Measurements from ENCODE around the gene AFF3. TPM values are rescaled to one million over a fixed set of nuclear protein-coding genes. Genes with fewer than 3 reads are reported as not detected.
A peak's percentile ranks its signal among the peaks of the same experiment; 100 is the strongest.

The AFF3 gene
- total and polyA plus RNA-seq, 8 donors: 1.4 to 78.8 (median 14.7) TPM

- Histone ChIP-seq H3K36me3 (no peaks in the 10 kb centered on the region), H3K4me3 (no peak overlapping the region), H3K9me3 (no peaks in the 10 kb centered on the region), H3K27ac (no peak overlapping the region), H3K4me1 (no peaks in the 10 kb centered on the region), H3K27me3 (no peaks in the 10 kb centered on the region)
- no peak for DNase-seq
- TF ChIP-seq POLR2AphosphoS5 (IDR thresholded peaks at IDR 0.05): no peak
- no peak for TF ChIP-seq CTCF (IDR thresholded peaks at IDR 0.05)
- no peak for TF ChIP-seq EP300 (IDR thresholded peaks at IDR 0.05)
- no peak for TF ChIP-seq POLR2A (IDR thresholded peaks at IDR 0.05)
- WGBS, 5 donors: 84 to 92% (median 85%) methylated on average over 3 of the region's 3 CpGs
- intact Hi-C loops (cut with DNase I; ENCODE audit: low total_unique reads): no loop called here
Measured at GRCh38 chr2:100141906-100142305, 484 bp downstream of the AFF3 start.

- Histone ChIP-seq H3K27ac (no peak overlapping the region), H3K4me1 (no peaks in the 10 kb centered on the region), H3K27me3 (no peaks in the 10 kb centered on the region), H3K36me3 (no peaks in the 10 kb centered on the region), H3K4me3 (no peak overlapping the region), H3K9me3 (no peaks in the 10 kb centered on the region)
- intact Hi-C loops (cut with DNase I; ENCODE audit: low total_unique reads): no loop called here
- WGBS, 5 donors: 73 to 94% (median 86%) methylated on average over 3 of the region's 3 CpGs
- TF ChIP-seq EP300 (IDR thresholded peaks at IDR 0.05) (no peak), POLR2AphosphoS5 (IDR thresholded peaks at IDR 0.05) (no peak), POLR2A (IDR thresholded peaks at IDR 0.05) (no peak), CTCF (IDR thresholded peaks at IDR 0.05) (no peak)
- peak in 1 of 2 donors; percentile 28 for DNase-seq
Measured at GRCh38 chr2:100140582-100140981, 1.8 kb downstream of the AFF3 start.

DNA sequence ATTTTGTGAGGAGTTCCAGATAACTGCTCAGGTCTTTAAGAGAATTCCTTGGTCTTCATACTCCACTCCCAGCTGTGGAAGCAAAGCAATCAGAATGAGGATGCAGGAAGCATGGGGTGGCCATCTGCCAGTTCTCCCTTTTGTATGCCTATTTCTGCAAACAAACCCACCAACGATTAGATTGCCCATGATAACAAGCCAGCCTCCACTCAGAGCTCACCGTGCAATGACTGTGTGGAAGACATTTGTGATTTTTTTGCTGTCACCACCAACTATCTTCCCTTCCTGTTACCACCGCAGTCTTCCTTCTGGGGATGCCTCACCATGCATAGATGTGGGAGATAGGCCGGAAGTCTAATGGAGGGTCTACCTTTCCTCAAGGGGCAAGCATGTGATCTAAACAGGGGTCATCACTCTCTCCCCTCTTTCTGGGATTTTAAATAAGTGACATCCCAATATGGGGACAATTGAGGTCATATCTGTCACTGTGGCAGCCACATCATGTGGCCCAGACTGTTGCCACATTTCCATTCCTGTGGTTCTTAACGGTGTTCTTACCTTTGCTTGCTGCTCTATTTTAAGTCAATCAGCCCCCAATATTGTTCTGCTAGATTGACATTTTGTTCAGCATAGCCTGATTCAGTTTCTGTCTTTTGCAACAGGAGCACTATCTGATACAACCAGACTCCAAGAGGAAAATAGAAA, 4.4 kb downstream of the AFF3 start:
- no peaks in the 10 kb centered on the region for H3K36me3 ChIP-seq
- peak in 1 of 2 donors; percentile 40 for DNase-seq
- H3K9me3 ChIP-seq: no peaks in the 10 kb centered on the region
- no peaks in the 10 kb centered on the region for H3K4me1 ChIP-seq
- no peaks in the 10 kb centered on the region for H3K27me3 ChIP-seq
- H3K27ac ChIP-seq: no peak overlapping the region
- intact Hi-C loops (cut with DNase I; ENCODE audit: low total_unique reads): no loop called here
- TF ChIP-seq EP300 (IDR thresholded peaks at IDR 0.05): no peak
- no peak for TF ChIP-seq CTCF (IDR thresholded peaks at IDR 0.05)
- 50 to 56% (median 53%) methylated on average over 5 of the region's 5 CpGs for WGBS, 5 donors
- H3K4me3 ChIP-seq: no peak overlapping the region

DNA sequence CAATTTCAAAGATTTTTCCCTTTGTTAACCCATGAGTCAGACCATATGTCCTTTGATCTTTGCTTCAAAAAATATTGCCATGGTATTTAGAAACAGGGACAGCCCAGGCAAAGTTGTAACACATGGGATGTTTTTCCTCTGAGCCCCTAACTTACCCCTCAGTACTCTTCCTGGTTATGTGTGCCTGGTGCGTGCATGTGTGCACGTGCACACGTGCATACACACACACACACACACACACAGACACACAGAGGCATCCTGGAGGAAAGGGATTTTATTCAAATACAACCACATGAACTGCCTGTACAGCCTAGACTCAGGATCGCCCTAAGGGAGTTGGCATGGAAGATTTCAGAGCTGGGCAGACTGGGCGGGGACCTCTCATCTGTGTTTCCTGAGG, 5.1 kb downstream of the AFF3 start:
- no peaks in the 10 kb centered on the region for H3K9me3 ChIP-seq
- no peak overlapping the region for H3K27ac ChIP-seq
- TF ChIP-seq EP300 (IDR thresholded peaks at IDR 0.05) (no peak), POLR2A (IDR thresholded peaks at IDR 0.05) (no peak), POLR2AphosphoS5 (IDR thresholded peaks at IDR 0.05) (no peak), CTCF (IDR thresholded peaks at IDR 0.05) (no peak)

More for the DNA sequence above, 5.1 kb downstream of the AFF3 start:
- H3K36me3 ChIP-seq: no peaks in the 10 kb centered on the region
- intact Hi-C loops (cut with DNase I; ENCODE audit: low total_unique reads): no loop called here
- 73 to 88% (median 84%) methylated on average over 5 of the region's 5 CpGs for WGBS, 5 donors
- no peak for DNase-seq
- no peaks in the 10 kb centered on the region for H3K27me3 ChIP-seq
- no peaks in the 10 kb centered on the region for H3K4me1 ChIP-seq
- H3K4me3 ChIP-seq: no peak overlapping the region

Data from stomach (tissue), 9 donors.